ENCODE results near the gene MYCN.

The MYCN gene

GRCh38 chr2:15931319-15931890, 8.9 kb upstream of the MYCN start:
- DNase-seq (ENCODE audit: low read depth in 2 of 2): no peak

GRCh38 chr2:15931950-15932349, 8.4 kb upstream of the MYCN start:
- DNase-seq (ENCODE audit: low read depth in 2 of 2): no peak

- DNase-seq (ENCODE audit: low read depth in 2 of 2): no peak
These were observed 7.8 kb upstream of the MYCN start for GRCh38 chr2:15932394-15933183.

- DNase-seq (ENCODE audit: low read depth in 2 of 2): no peak
These were observed 7.0 kb upstream of the MYCN start for GRCh38 chr2:15933184-15933845.

- DNase-seq (ENCODE audit: low read depth in 2 of 2): no peak
These were observed 5.9 kb upstream of the MYCN start for GRCh38 chr2:15934291-15934945.

- no peak for DNase-seq (ENCODE audit: low read depth in 2 of 2)
These were observed 5.2 kb upstream of the MYCN start for GRCh38 chr2:15935189-15935588.

- DNase-seq (ENCODE audit: low read depth in 2 of 2): no peak
These were observed 4.7 kb upstream of the MYCN start for GRCh38 chr2:15935675-15936074.

- no peak for DNase-seq (ENCODE audit: low read depth in 2 of 2)
These were observed 3.9 kb upstream of the MYCN start for GRCh38 chr2:15936277-15937104.

GRCh38 chr2:15937105-15937881, 3.1 kb upstream of the MYCN start:
- no peak for DNase-seq (ENCODE audit: low read depth in 2 of 2)

- no peak for DNase-seq (ENCODE audit: low read depth in 2 of 2)
These were observed 2.2 kb upstream of the MYCN start for GRCh38 chr2:15937882-15938802.

GRCh38 chr2:15938803-15939555, 1.4 kb upstream of the MYCN start:
- no peak for DNase-seq (ENCODE audit: low read depth in 2 of 2)

- no peak for DNase-seq (ENCODE audit: low read depth in 2 of 2)
These were observed 845 bp upstream of the MYCN start for GRCh38 chr2:15939556-15939853.

- DNase-seq (ENCODE audit: low read depth in 2 of 2): no peak
These were observed 521 bp downstream of the MYCN start for GRCh38 chr2:15940661-15941480.

GRCh38 chr2:15941481-15941850, 1.1 kb downstream of the MYCN start:
- no peak for DNase-seq (ENCODE audit: low read depth in 2 of 2)

- DNase-seq (ENCODE audit: low read depth in 2 of 2): no peak
These were observed 1.7 kb downstream of the MYCN start for GRCh38 chr2:15941871-15942710.

GRCh38 chr2:15942711-15943345, 2.5 kb downstream of the MYCN start:
- DNase-seq (ENCODE audit: low read depth in 2 of 2): no peak

All from stimulated activated CD4-positive, alpha-beta T cell treated with anti-CD3 and anti-CD28 coated beads, Interleukin-12 subunit alpha, Interleukin-12 subunit beta, amount 100 ng/mL, for 24 hours (primary cell).